ENCODE measurements around the gene ZNF330. TPM values are rescaled to one million over a fixed set of nuclear protein-coding genes. Genes with fewer than 3 reads are reported as not detected.

ZNF330 gene
- total RNA-seq, 2 experiments from 2014 or later: 34.3 to 60.9 TPM

- TF ChIP-seq EZH2phosphoT487 (IDR thresholded peaks at IDR 0.05; ENCODE audit: borderline replicate concordance, low read depth, low read length) (no peak), CTCF (conservative IDR thresholded peaks at IDR 0.05; ENCODE audit: low read length) (no peak)
- no peak overlapping the region for H3K4me3 ChIP-seq (ENCODE audit: low read depth, low read length, poor library complexity, severe bottlenecking)
- no peak for DNase-seq (ENCODE audit: low spot score)
- H3K9me2 ChIP-seq (ENCODE audit: insufficient read depth, low read length): no peaks in the 10 kb centered on the region
- H4K20me1 ChIP-seq (ENCODE audit: insufficient read depth, low read length): no peaks in the 10 kb centered on the region
- H3K9me3 ChIP-seq (ENCODE audit: low read length): no peaks in the 10 kb centered on the region
- no peaks in the 10 kb centered on the region for H3K4me1 ChIP-seq (ENCODE audit: insufficient read depth, low read length, poor library complexity, severe bottlenecking)
- H3K36me3 ChIP-seq (ENCODE audit: insufficient read depth, low read length): no peaks in the 10 kb centered on the region
- no peak overlapping the region for H3K27ac ChIP-seq (ENCODE audit: low read depth, low read length, poor library complexity, severe bottlenecking)
- POLR2A ChIA-PET: interaction anchor here (0.6 kb wide), 1 partner anchor 11 kb away, joined by 3 read pairs; no protein-coding TSS in a partner anchor
- no TSS peak for BruUV-seq (replicated peaks)
- intact Hi-C loops (cut with micrococcal nuclease; ENCODE audit: unreplicated experiment): no loop called here
- no peak overlapping the region for H2AFZ ChIP-seq (ENCODE audit: low read length)
- H3K79me2 ChIP-seq (ENCODE audit: insufficient read depth, low read depth, low read length): no peaks in the 10 kb centered on the region
- CTCF ChIA-PET (ENCODE audit: unreplicated experiment): no interaction called here
- no peak overlapping the region for H3K4me2 ChIP-seq (ENCODE audit: low read length)
Measured at GRCh38 chr4:141177171-141177570, 43.5 kb upstream of the ZNF330 start.

GRCh38 chr4:141179474-141180373, 41.0 kb upstream of the ZNF330 start:
- H3K79me2 ChIP-seq (ENCODE audit: insufficient read depth, low read depth, low read length): no peaks in the 10 kb centered on the region
- ChIA-PET CTCF (ENCODE audit: unreplicated experiment) (no interaction called here), POLR2A (no interaction called here)
- H2AFZ ChIP-seq (ENCODE audit: low read length): no peak overlapping the region
- DNase-seq (ENCODE audit: low spot score): no peak
- TF ChIP-seq CTCF (conservative IDR thresholded peaks at IDR 0.05; ENCODE audit: low read length): no peak
- no peak for TF ChIP-seq EZH2phosphoT487 (IDR thresholded peaks at IDR 0.05; ENCODE audit: borderline replicate concordance, low read depth, low read length)
- no peaks in the 10 kb centered on the region for H4K20me1 ChIP-seq (ENCODE audit: insufficient read depth, low read length)
- intact Hi-C loops (cut with micrococcal nuclease; ENCODE audit: unreplicated experiment): no loop called here
- H3K4me1 ChIP-seq (ENCODE audit: insufficient read depth, low read length, poor library complexity, severe bottlenecking): no peaks in the 10 kb centered on the region
- no peaks in the 10 kb centered on the region for H3K9me2 ChIP-seq (ENCODE audit: insufficient read depth, low read length)
- no peaks in the 10 kb centered on the region for H3K9me3 ChIP-seq (ENCODE audit: low read length)
- no peak overlapping the region for H3K27ac ChIP-seq (ENCODE audit: low read depth, low read length, poor library complexity, severe bottlenecking)
- BruUV-seq (replicated peaks): no TSS peak
- no peak overlapping the region for H3K4me3 ChIP-seq (ENCODE audit: low read depth, low read length, poor library complexity, severe bottlenecking)
- H3K36me3 ChIP-seq (ENCODE audit: insufficient read depth, low read length): no peaks in the 10 kb centered on the region
- no peak overlapping the region for H3K4me2 ChIP-seq (ENCODE audit: low read length)

All from OCI-LY7 (cell line).